ENCODE data around the gene MYO7A. TPM values are rescaled to one million over a fixed set of nuclear protein-coding genes. Genes with fewer than 3 reads are reported as not detected.

Gene MYO7A
- total and polyA plus RNA-seq, 2 experiments from 2014 or later, result 1.8 to 5.4 TPM

DNA sequence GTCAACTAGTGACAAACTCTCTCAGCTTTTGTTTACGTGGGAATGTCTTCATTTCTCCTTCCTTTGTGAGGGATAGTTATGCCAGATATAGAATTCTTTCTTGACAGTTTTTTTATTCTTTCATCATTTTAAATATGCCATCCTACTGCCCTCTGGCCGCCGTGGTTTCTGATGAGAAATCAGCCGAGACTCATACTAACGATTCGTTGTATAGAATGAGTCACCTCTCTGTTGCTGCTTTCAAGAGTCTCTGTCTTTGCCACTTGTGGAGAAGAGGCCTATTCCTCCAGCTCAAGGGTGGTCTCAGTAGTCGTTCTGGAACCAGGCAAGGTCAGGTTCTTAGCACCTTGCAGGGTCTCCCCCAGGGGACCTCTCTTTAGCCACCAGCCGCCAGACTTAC lies 8.0 kb downstream of the MYO7A start:
- Histone ChIP-seq H3F3A (replicated peaks; ENCODE audit: low read depth) (no peaks in the 10 kb centered on the region), H2AFZ (no peak overlapping the region), H4K20me1 (replicated peaks; ENCODE audit: insufficient read depth) (no peaks in the 10 kb centered on the region), H3K36me3 (ENCODE audit: insufficient read depth) (no peaks in the 10 kb centered on the region), H3K79me2 (replicated peaks; ENCODE audit: insufficient read depth) (no peaks in the 10 kb centered on the region), H3K4me3 (no peak overlapping the region), H3K27me3 (ENCODE audit: insufficient read depth) (no peaks in the 10 kb centered on the region), H3K4me1 (ENCODE audit: insufficient read depth) (peaks cover 3% of the 10 kb centered on the region; the same call in 1 of the 2 replicates), H3K9me2 (ENCODE audit: insufficient read depth) (no peaks in the 10 kb centered on the region), H3K27ac (ENCODE audit: low read depth) (no peak overlapping the region), H3K4me2 (no peak overlapping the region)
- ATAC-seq, result no peak
- H3K27me3 Mint-ChIP-seq (ENCODE audit: insufficient read depth, low read depth, poor library complexity), result peaks cover 2% of the 10 kb centered on the region
- no peak overlapping the region for H3K27ac Mint-ChIP-seq
- H3K9me3 Mint-ChIP-seq, result no peaks in the 10 kb centered on the region
- H3K4me1 Mint-ChIP-seq, result peaks cover 12% of the 10 kb centered on the region
- DNase-seq (ENCODE audit: low spot score), result no peak
- TF ChIP-seq POLR2AphosphoS5 (IDR thresholded peaks at IDR 0.05; ENCODE audit: low read depth) (no peak), ZNF331 (CRISPR knock-in tag; IDR thresholded peaks at IDR 0.05; ENCODE audit: low read depth) (no peak), NANOG (IDR thresholded peaks at IDR 0.05; ENCODE audit: borderline replicate concordance) (no peak), JUNB (IDR thresholded peaks at IDR 0.05; ENCODE audit: unreplicated experiment) (no peak), ZNF114 (CRISPR knock-in tag; IDR thresholded peaks at IDR 0.05) (no peak), STAT1 (IDR thresholded peaks at IDR 0.05; ENCODE audit: unreplicated experiment) (no peak), CREB1 (CRISPR knock-in tag; IDR thresholded peaks at IDR 0.05; ENCODE audit: low read depth) (no peak), EZH2phosphoT487 (IDR thresholded peaks at IDR 0.05; ENCODE audit: unreplicated experiment) (no peak)
- TF ChIP-seq, protein P1, sequence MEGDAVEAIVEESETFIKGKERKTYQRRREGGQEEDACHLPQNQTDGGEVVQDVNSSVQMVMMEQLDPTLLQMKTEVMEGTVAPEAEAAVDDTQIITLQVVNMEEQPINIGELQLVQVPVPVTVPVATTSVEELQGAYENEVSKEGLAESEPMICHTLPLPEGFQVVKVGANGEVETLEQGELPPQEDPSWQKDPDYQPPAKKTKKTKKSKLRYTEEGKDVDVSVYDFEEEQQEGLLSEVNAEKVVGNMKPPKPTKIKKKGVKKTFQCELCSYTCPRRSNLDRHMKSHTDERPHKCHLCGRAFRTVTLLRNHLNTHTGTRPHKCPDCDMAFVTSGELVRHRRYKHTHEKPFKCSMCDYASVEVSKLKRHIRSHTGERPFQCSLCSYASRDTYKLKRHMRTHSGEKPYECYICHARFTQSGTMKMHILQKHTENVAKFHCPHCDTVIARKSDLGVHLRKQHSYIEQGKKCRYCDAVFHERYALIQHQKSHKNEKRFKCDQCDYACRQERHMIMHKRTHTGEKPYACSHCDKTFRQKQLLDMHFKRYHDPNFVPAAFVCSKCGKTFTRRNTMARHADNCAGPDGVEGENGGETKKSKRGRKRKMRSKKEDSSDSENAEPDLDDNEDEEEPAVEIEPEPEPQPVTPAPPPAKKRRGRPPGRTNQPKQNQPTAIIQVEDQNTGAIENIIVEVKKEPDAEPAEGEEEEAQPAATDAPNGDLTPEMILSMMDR (conservative IDR thresholded peaks at IDR 0.05; ENCODE audit: low read depth in 2 of 2), result no peak
- TF ChIP-seq, protein P2, sequence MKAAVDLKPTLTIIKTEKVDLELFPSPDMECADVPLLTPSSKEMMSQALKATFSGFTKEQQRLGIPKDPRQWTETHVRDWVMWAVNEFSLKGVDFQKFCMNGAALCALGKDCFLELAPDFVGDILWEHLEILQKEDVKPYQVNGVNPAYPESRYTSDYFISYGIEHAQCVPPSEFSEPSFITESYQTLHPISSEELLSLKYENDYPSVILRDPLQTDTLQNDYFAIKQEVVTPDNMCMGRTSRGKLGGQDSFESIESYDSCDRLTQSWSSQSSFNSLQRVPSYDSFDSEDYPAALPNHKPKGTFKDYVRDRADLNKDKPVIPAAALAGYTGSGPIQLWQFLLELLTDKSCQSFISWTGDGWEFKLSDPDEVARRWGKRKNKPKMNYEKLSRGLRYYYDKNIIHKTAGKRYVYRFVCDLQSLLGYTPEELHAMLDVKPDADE (IDR thresholded peaks at IDR 0.05), result no peak
- TF ChIP-seq, protein P3, sequence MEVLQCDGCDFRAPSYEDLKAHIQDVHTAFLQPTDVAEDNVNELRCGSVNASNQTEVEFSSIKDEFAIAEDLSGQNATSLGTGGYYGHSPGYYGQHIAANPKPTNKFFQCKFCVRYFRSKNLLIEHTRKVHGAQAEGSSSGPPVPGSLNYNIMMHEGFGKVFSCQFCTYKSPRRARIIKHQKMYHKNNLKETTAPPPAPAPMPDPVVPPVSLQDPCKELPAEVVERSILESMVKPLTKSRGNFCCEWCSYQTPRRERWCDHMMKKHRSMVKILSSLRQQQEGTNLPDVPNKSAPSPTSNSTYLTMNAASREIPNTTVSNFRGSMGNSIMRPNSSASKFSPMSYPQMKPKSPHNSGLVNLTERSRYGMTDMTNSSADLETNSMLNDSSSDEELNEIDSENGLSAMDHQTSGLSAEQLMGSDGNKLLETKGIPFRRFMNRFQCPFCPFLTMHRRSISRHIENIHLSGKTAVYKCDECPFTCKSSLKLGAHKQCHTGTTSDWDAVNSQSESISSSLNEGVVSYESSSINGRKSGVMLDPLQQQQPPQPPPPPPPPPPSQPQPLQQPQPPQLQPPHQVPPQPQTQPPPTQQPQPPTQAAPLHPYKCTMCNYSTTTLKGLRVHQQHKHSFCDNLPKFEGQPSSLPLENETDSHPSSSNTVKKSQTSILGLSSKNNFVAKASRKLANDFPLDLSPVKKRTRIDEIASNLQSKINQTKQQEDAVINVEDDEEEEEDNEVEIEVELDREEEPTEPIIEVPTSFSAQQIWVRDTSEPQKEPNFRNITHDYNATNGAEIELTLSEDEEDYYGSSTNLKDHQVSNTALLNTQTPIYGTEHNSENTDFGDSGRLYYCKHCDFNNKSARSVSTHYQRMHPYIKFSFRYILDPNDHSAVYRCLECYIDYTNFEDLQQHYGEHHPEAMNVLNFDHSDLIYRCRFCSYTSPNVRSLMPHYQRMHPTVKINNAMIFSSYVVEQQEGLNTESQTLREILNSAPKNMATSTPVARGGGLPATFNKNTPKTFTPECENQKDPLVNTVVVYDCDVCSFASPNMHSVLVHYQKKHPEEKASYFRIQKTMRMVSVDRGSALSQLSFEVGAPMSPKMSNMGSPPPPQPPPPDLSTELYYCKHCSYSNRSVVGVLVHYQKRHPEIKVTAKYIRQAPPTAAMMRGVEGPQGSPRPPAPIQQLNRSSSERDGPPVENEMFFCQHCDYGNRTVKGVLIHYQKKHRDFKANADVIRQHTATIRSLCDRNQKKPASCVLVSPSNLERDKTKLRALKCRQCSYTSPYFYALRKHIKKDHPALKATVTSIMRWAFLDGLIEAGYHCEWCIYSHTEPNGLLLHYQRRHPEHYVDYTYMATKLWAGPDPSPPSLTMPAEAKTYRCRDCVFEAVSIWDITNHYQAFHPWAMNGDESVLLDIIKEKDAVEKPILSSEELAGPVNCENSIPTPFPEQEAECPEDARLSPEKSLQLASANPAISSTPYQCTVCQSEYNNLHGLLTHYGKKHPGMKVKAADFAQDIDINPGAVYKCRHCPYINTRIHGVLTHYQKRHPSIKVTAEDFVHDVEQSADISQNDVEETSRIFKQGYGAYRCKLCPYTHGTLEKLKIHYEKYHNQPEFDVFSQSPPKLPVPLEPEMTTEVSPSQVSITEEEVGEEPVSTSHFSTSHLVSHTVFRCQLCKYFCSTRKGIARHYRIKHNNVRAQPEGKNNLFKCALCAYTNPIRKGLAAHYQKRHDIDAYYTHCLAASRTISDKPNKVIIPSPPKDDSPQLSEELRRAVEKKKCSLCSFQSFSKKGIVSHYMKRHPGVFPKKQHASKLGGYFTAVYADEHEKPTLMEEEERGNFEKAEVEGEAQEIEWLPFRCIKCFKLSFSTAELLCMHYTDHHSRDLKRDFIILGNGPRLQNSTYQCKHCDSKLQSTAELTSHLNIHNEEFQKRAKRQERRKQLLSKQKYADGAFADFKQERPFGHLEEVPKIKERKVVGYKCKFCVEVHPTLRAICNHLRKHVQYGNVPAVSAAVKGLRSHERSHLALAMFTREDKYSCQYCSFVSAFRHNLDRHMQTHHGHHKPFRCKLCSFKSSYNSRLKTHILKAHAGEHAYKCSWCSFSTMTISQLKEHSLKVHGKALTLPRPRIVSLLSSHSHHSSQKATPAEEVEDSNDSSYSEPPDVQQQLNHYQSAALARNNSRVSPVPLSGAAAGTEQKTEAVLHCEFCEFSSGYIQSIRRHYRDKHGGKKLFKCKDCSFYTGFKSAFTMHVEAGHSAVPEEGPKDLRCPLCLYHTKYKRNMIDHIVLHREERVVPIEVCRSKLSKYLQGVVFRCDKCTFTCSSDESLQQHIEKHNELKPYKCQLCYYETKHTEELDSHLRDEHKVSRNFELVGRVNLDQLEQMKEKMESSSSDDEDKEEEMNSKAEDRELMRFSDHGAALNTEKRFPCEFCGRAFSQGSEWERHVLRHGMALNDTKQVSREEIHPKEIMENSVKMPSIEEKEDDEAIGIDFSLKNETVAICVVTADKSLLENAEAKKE (CRISPR knock-in tag; IDR thresholded peaks at IDR 0.05), result no peak
- TF ChIP-seq, protein P4, sequence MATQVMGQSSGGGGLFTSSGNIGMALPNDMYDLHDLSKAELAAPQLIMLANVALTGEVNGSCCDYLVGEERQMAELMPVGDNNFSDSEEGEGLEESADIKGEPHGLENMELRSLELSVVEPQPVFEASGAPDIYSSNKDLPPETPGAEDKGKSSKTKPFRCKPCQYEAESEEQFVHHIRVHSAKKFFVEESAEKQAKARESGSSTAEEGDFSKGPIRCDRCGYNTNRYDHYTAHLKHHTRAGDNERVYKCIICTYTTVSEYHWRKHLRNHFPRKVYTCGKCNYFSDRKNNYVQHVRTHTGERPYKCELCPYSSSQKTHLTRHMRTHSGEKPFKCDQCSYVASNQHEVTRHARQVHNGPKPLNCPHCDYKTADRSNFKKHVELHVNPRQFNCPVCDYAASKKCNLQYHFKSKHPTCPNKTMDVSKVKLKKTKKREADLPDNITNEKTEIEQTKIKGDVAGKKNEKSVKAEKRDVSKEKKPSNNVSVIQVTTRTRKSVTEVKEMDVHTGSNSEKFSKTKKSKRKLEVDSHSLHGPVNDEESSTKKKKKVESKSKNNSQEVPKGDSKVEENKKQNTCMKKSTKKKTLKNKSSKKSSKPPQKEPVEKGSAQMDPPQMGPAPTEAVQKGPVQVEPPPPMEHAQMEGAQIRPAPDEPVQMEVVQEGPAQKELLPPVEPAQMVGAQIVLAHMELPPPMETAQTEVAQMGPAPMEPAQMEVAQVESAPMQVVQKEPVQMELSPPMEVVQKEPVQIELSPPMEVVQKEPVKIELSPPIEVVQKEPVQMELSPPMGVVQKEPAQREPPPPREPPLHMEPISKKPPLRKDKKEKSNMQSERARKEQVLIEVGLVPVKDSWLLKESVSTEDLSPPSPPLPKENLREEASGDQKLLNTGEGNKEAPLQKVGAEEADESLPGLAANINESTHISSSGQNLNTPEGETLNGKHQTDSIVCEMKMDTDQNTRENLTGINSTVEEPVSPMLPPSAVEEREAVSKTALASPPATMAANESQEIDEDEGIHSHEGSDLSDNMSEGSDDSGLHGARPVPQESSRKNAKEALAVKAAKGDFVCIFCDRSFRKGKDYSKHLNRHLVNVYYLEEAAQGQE (IDR thresholded peaks at IDR 0.05; ENCODE audit: unreplicated experiment), result no peak
- H3K4me3 Mint-ChIP-seq, result no peak overlapping the region
- H3K36me3 Mint-ChIP-seq (ENCODE audit: low read depth), result no peaks in the 10 kb centered on the region
